ENCODE data around the gene TMEM203. TPM values are rescaled to one million over a fixed set of nuclear protein-coding genes. Genes with fewer than 3 reads are reported as not detected.

Gene TMEM203
- polyA plus RNA-seq, 1 experiment = 43.8 TPM

GRCh38 chr9:137182836-137183235 lies 22.6 kb downstream of the TMEM203 start:
- TF ChIP-seq CTCF (IDR thresholded peaks at IDR 0.05; ENCODE audit: insufficient read depth, low read depth, low read length) = no peak
- no peak overlapping the region for H3K4me3 ChIP-seq (ENCODE audit: low read depth, low read length)
- CTCF ChIA-PET = interaction anchor here (0.5 kb wide), 1 partner anchor 394 kb away, joined by 3 read pairs; no protein-coding TSS in a partner anchor
- H3K27me3 ChIP-seq (ENCODE audit: control insufficient read depth, insufficient read depth, low read length) = no peaks in the 10 kb centered on the region
- DNase-seq (ENCODE audit: low read depth) = no peak
- POLR2A ChIA-PET = no interaction called here
- H3K36me3 ChIP-seq (ENCODE audit: control insufficient read depth, insufficient read depth, low read length) = peaks cover 38% of the 10 kb centered on the region

- H3K4me3 ChIP-seq (ENCODE audit: low read depth, low read length) = no peak overlapping the region
- no peak for TF ChIP-seq CTCF (IDR thresholded peaks at IDR 0.05; ENCODE audit: insufficient read depth, low read depth, low read length)
- peaks cover 36% of the 10 kb centered on the region for H3K36me3 ChIP-seq (ENCODE audit: control insufficient read depth, insufficient read depth, low read length)
- no peak for DNase-seq (ENCODE audit: low read depth)
- CTCF ChIA-PET = interaction anchor here (1.1 kb wide), 1 partner anchor 45 kb away, joined by 4 read pairs; the partner anchor contains the start of gene RNF224
- POLR2A ChIA-PET = no interaction called here
- H3K27me3 ChIP-seq (ENCODE audit: control insufficient read depth, insufficient read depth, low read length) = no peaks in the 10 kb centered on the region
Measured at GRCh38 chr9:137181680-137182079, 23.8 kb downstream of the TMEM203 start.

- no peaks in the 10 kb centered on the region for H3K27me3 ChIP-seq (ENCODE audit: control insufficient read depth, insufficient read depth, low read length)
- POLR2A ChIA-PET = interaction anchor here (0.6 kb wide), 1 partner anchor 10 kb away, joined by 3 read pairs; no protein-coding TSS in a partner anchor
- peaks cover 35% of the 10 kb centered on the region for H3K36me3 ChIP-seq (ENCODE audit: control insufficient read depth, insufficient read depth, low read length)
- no peak overlapping the region for H3K4me3 ChIP-seq (ENCODE audit: low read depth, low read length)
- DNase-seq (ENCODE audit: low read depth) = no peak
- CTCF ChIA-PET = interaction anchor here (1.1 kb wide), 1 partner anchor 47 kb away, joined by 4 read pairs; the partner anchor contains the start of gene RNF224
- TF ChIP-seq CTCF (IDR thresholded peaks at IDR 0.05; ENCODE audit: insufficient read depth, low read depth, low read length) = no peak
Measured at GRCh38 chr9:137180491-137180890, 25.0 kb downstream of the TMEM203 start.

GRCh38 chr9:137179761-137180160 lies 25.7 kb downstream of the TMEM203 start:
- CTCF ChIA-PET = no interaction called here
- no peak for DNase-seq (ENCODE audit: low read depth)
- POLR2A ChIA-PET = interaction anchor here (0.6 kb wide), 1 partner anchor 9 kb away, joined by 3 read pairs; no protein-coding TSS in a partner anchor
- no peaks in the 10 kb centered on the region for H3K27me3 ChIP-seq (ENCODE audit: control insufficient read depth, insufficient read depth, low read length)
- H3K4me3 ChIP-seq (ENCODE audit: low read depth, low read length) = no peak overlapping the region
- peaks cover 32% of the 10 kb centered on the region for H3K36me3 ChIP-seq (ENCODE audit: control insufficient read depth, insufficient read depth, low read length)
- no peak for TF ChIP-seq CTCF (IDR thresholded peaks at IDR 0.05; ENCODE audit: insufficient read depth, low read depth, low read length)

GRCh38 chr9:137178939-137179630 lies 26.4 kb downstream of the TMEM203 start:
- no peaks in the 10 kb centered on the region for H3K27me3 ChIP-seq (ENCODE audit: control insufficient read depth, insufficient read depth, low read length)
- ChIA-PET POLR2A (no interaction called here), CTCF (interaction anchor here (1.2 kb wide), 1 partner anchor 24 kb away, joined by 3 read pairs; no protein-coding TSS in a partner anchor)
- DNase-seq (ENCODE audit: low read depth) = no peak
- peaks cover 27% of the 10 kb centered on the region for H3K36me3 ChIP-seq (ENCODE audit: control insufficient read depth, insufficient read depth, low read length)
- no peak for TF ChIP-seq CTCF (IDR thresholded peaks at IDR 0.05; ENCODE audit: insufficient read depth, low read depth, low read length)
- no peak overlapping the region for H3K4me3 ChIP-seq (ENCODE audit: low read depth, low read length)

All from BJ (cell line).